ENCODE data around the gene HSD17B4. TPM values are rescaled to one million over a fixed set of nuclear protein-coding genes. Genes with fewer than 3 reads are reported as not detected.

The HSD17B4 gene
- 115 and 129 TPM in 2 replicates for total RNA-seq

GRCh38 chr5:119452373-119453039 lies at the start of gene HSD17B4:
Gene HSD17B4 (plus strand): TSS chr5:119452497. CDS start chr5:119452576, 79 bp downstream.
- FAIRE-seq = no peak
- TF ChIP-seq CTCF (IDR thresholded peaks at IDR 0.05; ENCODE audit: insufficient read depth, low read length, severe bottlenecking) = no peak

GRCh38 chr5:119402555-119402954 lies 49.7 kb upstream of the HSD17B4 start:
- H3K4me3 ChIP-seq (ENCODE audit: low read depth, low read length) = no peak overlapping the region
- no peak for TF ChIP-seq CTCF (IDR thresholded peaks at IDR 0.05; ENCODE audit: insufficient read depth, low read length, severe bottlenecking)
- no peaks in the 10 kb centered on the region for H3K27me3 ChIP-seq (ENCODE audit: control insufficient read depth, insufficient read depth, low read length)
- no peak for FAIRE-seq
- H3K36me3 ChIP-seq (ENCODE audit: control insufficient read depth, insufficient read depth, low read length) = no peaks in the 10 kb centered on the region
- no peak for DNase-seq (ENCODE audit: low read depth)

More at GRCh38 chr5:119452373-119453039, at the start of gene HSD17B4:
- no peaks in the 10 kb centered on the region for H3K27me3 ChIP-seq (ENCODE audit: control insufficient read depth, insufficient read depth, low read length)
- H3K36me3 ChIP-seq (ENCODE audit: control insufficient read depth, insufficient read depth, low read length) = peaks cover 1% of the 10 kb centered on the region
- DNase-seq (ENCODE audit: low read depth) = peak; percentile 85
- peak within 1 kb of the TSS; percentile 89 for H3K4me3 ChIP-seq (ENCODE audit: low read depth, low read length)

- no peak overlapping the region for H3K4me3 ChIP-seq (ENCODE audit: low read depth, low read length)
- FAIRE-seq (no peak), DNase-seq (ENCODE audit: low read depth) (no peak)
- TF ChIP-seq CTCF (IDR thresholded peaks at IDR 0.05; ENCODE audit: insufficient read depth, low read length, severe bottlenecking) = no peak
- no peaks in the 10 kb centered on the region for H3K27me3 ChIP-seq (ENCODE audit: control insufficient read depth, insufficient read depth, low read length)
- no peaks in the 10 kb centered on the region for H3K36me3 ChIP-seq (ENCODE audit: control insufficient read depth, insufficient read depth, low read length)
Observed at GRCh38 chr5:119404033-119404432, 48.3 kb upstream of the HSD17B4 start.

GRCh38 chr5:119405419-119405818 lies 46.9 kb upstream of the HSD17B4 start:
- DNase-seq (ENCODE audit: low read depth) = no peak
- no peak for FAIRE-seq
- no peaks in the 10 kb centered on the region for H3K27me3 ChIP-seq (ENCODE audit: control insufficient read depth, insufficient read depth, low read length)
- no peak for TF ChIP-seq CTCF (IDR thresholded peaks at IDR 0.05; ENCODE audit: insufficient read depth, low read length, severe bottlenecking)
- H3K4me3 ChIP-seq (ENCODE audit: low read depth, low read length) = no peak overlapping the region
- no peaks in the 10 kb centered on the region for H3K36me3 ChIP-seq (ENCODE audit: control insufficient read depth, insufficient read depth, low read length)

GRCh38 chr5:119406551-119407110 lies 45.7 kb upstream of the HSD17B4 start:
- no peaks in the 10 kb centered on the region for H3K27me3 ChIP-seq (ENCODE audit: control insufficient read depth, insufficient read depth, low read length)
- no peak overlapping the region for H3K4me3 ChIP-seq (ENCODE audit: low read depth, low read length)
- H3K36me3 ChIP-seq (ENCODE audit: control insufficient read depth, insufficient read depth, low read length) = no peaks in the 10 kb centered on the region
- no peak for TF ChIP-seq CTCF (IDR thresholded peaks at IDR 0.05; ENCODE audit: insufficient read depth, low read length, severe bottlenecking)
- DNase-seq (ENCODE audit: low read depth) = no peak
- no peak for FAIRE-seq

All from bronchial epithelial cell (primary cell).